ENCODE measurements around the gene GFM1.

DNA sequence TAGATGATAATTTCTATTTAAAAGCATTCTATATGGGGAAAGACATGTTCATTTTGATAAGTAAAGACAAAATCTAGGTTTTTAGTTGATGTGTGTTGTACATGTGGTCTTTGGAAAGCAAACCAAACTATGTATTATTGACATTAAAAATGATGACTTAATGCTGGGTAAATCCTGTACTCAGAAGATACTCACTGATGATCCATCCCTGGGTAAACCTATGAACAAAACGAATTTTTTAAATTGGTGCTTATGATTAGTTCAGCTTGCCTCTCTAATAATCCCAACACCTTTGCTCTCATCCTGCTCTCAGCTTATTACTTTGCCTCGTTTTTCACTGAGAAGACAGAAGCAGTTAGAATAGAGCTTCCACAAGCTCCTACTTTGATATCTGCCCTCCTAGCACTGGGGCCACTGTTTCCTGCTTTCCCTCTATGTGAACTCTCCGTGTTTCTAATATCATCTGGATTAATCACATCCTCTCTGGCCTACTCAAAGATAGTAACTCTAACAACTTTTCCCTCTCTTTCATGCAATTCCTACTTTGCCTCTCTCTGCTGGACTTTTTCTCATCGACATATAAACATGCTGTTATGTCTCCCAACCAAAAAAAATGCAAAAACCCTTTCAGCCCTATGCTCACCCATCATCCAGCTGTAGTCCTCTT is 58.6 kb downstream of the GFM1 start:
- TF ChIP-seq EZH2 (IDR thresholded peaks at IDR 0.05; ENCODE audit: low read length), result no peak
- TF ChIP-seq, protein P1, sequence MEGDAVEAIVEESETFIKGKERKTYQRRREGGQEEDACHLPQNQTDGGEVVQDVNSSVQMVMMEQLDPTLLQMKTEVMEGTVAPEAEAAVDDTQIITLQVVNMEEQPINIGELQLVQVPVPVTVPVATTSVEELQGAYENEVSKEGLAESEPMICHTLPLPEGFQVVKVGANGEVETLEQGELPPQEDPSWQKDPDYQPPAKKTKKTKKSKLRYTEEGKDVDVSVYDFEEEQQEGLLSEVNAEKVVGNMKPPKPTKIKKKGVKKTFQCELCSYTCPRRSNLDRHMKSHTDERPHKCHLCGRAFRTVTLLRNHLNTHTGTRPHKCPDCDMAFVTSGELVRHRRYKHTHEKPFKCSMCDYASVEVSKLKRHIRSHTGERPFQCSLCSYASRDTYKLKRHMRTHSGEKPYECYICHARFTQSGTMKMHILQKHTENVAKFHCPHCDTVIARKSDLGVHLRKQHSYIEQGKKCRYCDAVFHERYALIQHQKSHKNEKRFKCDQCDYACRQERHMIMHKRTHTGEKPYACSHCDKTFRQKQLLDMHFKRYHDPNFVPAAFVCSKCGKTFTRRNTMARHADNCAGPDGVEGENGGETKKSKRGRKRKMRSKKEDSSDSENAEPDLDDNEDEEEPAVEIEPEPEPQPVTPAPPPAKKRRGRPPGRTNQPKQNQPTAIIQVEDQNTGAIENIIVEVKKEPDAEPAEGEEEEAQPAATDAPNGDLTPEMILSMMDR (optimal IDR thresholded peaks at IDR 0.05 in 1 of 3, IDR thresholded peaks at IDR 0.05 in 1 of 3, conservative IDR thresholded peaks at IDR 0.05 in 1 of 3; ENCODE audit: extremely low read depth in 1 of 3, insufficient read depth in 2 of 3, low read length in 3 of 3), result no peak
